8988T (cell line): Measurements from ENCODE around the gene SNRNP40.
"Not testable (repeated sequence)": the region's sequence is repeated elsewhere in the genome, so short reads cannot be mapped to it uniquely, and the experiment has no call there.

ENCODE experiments used
- DNase-seq: peaks from one replicate; pipeline ENCODE4 v3.0.0; 2011

The SNRNP40 gene

GRCh38 chr1:31273619-31274018 lies 23.0 kb downstream of the SNRNP40 start:
- DNase-seq = no peak

GRCh38 chr1:31272369-31272768 lies 24.2 kb downstream of the SNRNP40 start:
- no peak for DNase-seq

- DNase-seq = no peak
Observed at GRCh38 chr1:31266547-31266946, 30.0 kb downstream of the SNRNP40 start.

- no peak for DNase-seq
Observed at GRCh38 chr1:31264790-31265386, 31.7 kb downstream of the SNRNP40 start.

GRCh38 chr1:31263408-31263807 lies 33.2 kb downstream of the SNRNP40 start:
- no peak for DNase-seq

GRCh38 chr1:31262393-31262792 lies 34.2 kb downstream of the SNRNP40 start:
- not testable (repeated sequence) for DNase-seq

GRCh38 chr1:31261916-31262315 lies 34.7 kb downstream of the SNRNP40 start:
- no peak for DNase-seq

- DNase-seq = no peak
Observed at GRCh38 chr1:31259746-31260145, 36.8 kb downstream of the SNRNP40 start.

- no peak for DNase-seq
Observed at GRCh38 chr1:31258581-31258980, 38.0 kb downstream of the SNRNP40 start.

- no peak for DNase-seq
Observed at GRCh38 chr1:31257213-31257612, 39.4 kb downstream of the SNRNP40 start.

- no peak for DNase-seq
Observed at GRCh38 chr1:31249854-31250253, 46.7 kb downstream of the SNRNP40 start.

GRCh38 chr1:31248276-31248675 lies 48.3 kb downstream of the SNRNP40 start:
- no peak for DNase-seq

GRCh38 chr1:31244326-31244725 lies 52.3 kb downstream of the SNRNP40 start:
- DNase-seq = no peak

- no peak for DNase-seq
Observed at GRCh38 chr1:31243501-31244286, 52.9 kb downstream of the SNRNP40 start.

GRCh38 chr1:31241321-31241720 lies 55.3 kb downstream of the SNRNP40 start:
- DNase-seq = no peak

GRCh38 chr1:31239653-31240241 lies 56.8 kb downstream of the SNRNP40 start, which contains the start of gene NKAIN1:
TSS of gene NKAIN1 (minus strand) at chr1:31239887. CDS start at chr1:31239547, 340 bp downstream.
- DNase-seq = no peak

GRCh38 chr1:31238986-31239613 lies 57.5 kb downstream of the SNRNP40 start:
- DNase-seq = peak; percentile 65

- DNase-seq = no peak
Observed at GRCh38 chr1:31238612-31238985, 58.0 kb downstream of the SNRNP40 start.

GRCh38 chr1:31234870-31235269 lies 61.7 kb downstream of the SNRNP40 start:
- no peak for DNase-seq

- DNase-seq = no peak
Observed at GRCh38 chr1:31234123-31234708, 62.4 kb downstream of the SNRNP40 start.

- DNase-seq = no peak
Observed at GRCh38 chr1:31232689-31233088, 63.9 kb downstream of the SNRNP40 start.

- no peak for DNase-seq
Observed at GRCh38 chr1:31231802-31232201, 64.8 kb downstream of the SNRNP40 start.

- DNase-seq = no peak
Observed at GRCh38 chr1:31230378-31230777, 66.2 kb downstream of the SNRNP40 start.
